ENCODE results near the gene PEPD.

The PEPD gene

DNA sequence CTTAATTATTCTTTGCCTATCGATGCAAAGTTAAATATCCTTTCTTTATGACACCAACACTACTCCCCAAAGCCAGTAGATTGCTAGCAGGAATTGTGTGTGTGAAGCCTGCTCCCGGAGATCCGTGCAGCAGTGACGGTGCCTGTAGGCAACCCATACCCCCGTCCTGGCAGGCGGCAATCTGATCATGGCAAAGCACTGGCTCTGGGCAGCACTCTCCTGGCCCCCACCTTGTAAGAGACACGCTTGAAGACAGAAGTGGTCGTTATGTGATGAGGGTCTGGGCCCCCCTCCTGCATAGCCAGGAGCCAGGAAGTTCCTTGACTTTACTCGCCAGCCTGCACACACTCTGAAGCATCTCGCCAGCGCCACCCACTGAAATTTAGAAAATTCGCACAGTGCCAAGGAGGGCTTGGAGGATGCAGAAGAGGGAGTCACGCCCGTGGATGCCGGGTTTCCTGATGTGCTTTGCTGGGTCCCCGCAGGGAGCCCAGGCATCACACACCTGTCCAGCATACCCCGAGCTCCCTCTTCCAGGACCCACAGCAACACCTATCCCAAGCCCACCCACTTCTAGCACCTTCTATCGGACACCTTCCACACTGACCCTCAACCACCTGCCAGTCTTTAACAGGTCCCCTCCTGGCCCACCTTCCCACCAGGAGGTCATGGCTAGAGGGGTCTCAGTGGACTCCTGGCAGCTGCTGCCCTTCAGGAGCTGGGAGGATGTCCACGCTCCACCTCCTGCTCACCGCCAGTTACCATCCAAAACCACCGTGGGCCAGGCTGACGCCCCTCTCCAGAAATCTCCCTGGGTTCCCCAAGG lies 93.6 kb downstream of the PEPD start:
- no peaks in the 10 kb centered on the region for H3K9me3 ChIP-seq (ENCODE audit: low read length)

GRCh38 chr19:33426621-33427361 lies 94.8 kb downstream of the PEPD start:
- TF ChIP-seq, protein P1, sequence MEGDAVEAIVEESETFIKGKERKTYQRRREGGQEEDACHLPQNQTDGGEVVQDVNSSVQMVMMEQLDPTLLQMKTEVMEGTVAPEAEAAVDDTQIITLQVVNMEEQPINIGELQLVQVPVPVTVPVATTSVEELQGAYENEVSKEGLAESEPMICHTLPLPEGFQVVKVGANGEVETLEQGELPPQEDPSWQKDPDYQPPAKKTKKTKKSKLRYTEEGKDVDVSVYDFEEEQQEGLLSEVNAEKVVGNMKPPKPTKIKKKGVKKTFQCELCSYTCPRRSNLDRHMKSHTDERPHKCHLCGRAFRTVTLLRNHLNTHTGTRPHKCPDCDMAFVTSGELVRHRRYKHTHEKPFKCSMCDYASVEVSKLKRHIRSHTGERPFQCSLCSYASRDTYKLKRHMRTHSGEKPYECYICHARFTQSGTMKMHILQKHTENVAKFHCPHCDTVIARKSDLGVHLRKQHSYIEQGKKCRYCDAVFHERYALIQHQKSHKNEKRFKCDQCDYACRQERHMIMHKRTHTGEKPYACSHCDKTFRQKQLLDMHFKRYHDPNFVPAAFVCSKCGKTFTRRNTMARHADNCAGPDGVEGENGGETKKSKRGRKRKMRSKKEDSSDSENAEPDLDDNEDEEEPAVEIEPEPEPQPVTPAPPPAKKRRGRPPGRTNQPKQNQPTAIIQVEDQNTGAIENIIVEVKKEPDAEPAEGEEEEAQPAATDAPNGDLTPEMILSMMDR (IDR thresholded peaks at IDR 0.05; ENCODE audit: low read length) = no peak
- TF ChIP-seq EZH2 (IDR thresholded peaks at IDR 0.05; ENCODE audit: borderline replicate concordance, low read length) = no peak
- H3K27ac ChIP-seq (ENCODE audit: low read depth, low read length, poor library complexity, severe bottlenecking) = no peak overlapping the region
- H3K4me3 ChIP-seq (ENCODE audit: low read depth, low read length, poor library complexity, severe bottlenecking) = no peak overlapping the region

More for the DNA sequence above, 93.6 kb downstream of the PEPD start:
- H3K4me1 ChIP-seq (ENCODE audit: insufficient read depth, low read length, severe bottlenecking) = no peaks in the 10 kb centered on the region
- H3K9ac ChIP-seq (ENCODE audit: low read length) = no peak overlapping the region
- no peak overlapping the region for H3K4me3 ChIP-seq (ENCODE audit: low read depth, low read length, poor library complexity, severe bottlenecking)
- H4K20me1 ChIP-seq (ENCODE audit: insufficient read depth, low read length) = no peaks in the 10 kb centered on the region
- no peaks in the 10 kb centered on the region for H3K36me3 ChIP-seq (ENCODE audit: insufficient read depth, low read length)
- H2AFZ ChIP-seq (ENCODE audit: low read length) = no peak overlapping the region
- H3K79me2 ChIP-seq (ENCODE audit: insufficient read depth, low read length) = no peaks in the 10 kb centered on the region
- H3K4me2 ChIP-seq (ENCODE audit: low read length) = no peak overlapping the region
- no peaks in the 10 kb centered on the region for H3K27me3 ChIP-seq (ENCODE audit: insufficient read depth, low read length)
- H3K9me2 ChIP-seq (ENCODE audit: low read depth, low read length) = no peaks in the 10 kb centered on the region
- TF ChIP-seq, protein P1 (IDR thresholded peaks at IDR 0.05; ENCODE audit: low read length) = no peak; the same call in 1 of the 2 replicates
- TF ChIP-seq EZH2 (IDR thresholded peaks at IDR 0.05; ENCODE audit: borderline replicate concordance, low read length) = no peak
- H3F3A ChIP-seq (ENCODE audit: insufficient read depth, low read length) = no peaks in the 10 kb centered on the region
- H3K27ac ChIP-seq (ENCODE audit: low read depth, low read length, poor library complexity, severe bottlenecking) = no peak overlapping the region

DNA sequence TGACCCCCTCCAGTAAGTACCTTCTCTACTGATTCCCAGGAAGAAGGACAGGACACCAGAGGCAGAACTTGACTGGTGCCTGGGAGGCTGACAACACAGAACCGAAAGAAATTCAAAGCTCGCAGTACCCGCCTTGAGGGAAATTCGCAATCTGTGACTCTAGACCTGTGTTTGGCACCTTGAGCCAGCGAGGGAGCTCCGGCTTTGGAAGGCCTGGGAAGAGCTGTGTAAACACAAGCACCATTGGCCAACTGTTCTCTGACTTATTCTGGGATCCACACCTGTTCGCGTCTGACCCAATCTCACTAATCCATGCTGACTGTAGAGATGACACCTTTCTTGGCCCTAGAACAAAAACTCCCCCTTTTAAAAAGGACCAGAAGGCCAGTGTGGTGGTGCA lies 97.4 kb downstream of the PEPD start:
- Histone ChIP-seq H3K4me3 (ENCODE audit: low read depth, low read length, poor library complexity, severe bottlenecking) (no peak overlapping the region), H3K79me2 (ENCODE audit: insufficient read depth, low read length) (no peaks in the 10 kb centered on the region), H3K4me1 (ENCODE audit: insufficient read depth, low read length, severe bottlenecking) (no peaks in the 10 kb centered on the region), H2AFZ (ENCODE audit: low read length) (no peak overlapping the region), H3K9me3 (ENCODE audit: low read length) (no peaks in the 10 kb centered on the region), H3K9me2 (ENCODE audit: low read depth, low read length) (no peaks in the 10 kb centered on the region), H3F3A (ENCODE audit: insufficient read depth, low read length) (no peaks in the 10 kb centered on the region), H3K27ac (ENCODE audit: low read depth, low read length, poor library complexity, severe bottlenecking) (no peak overlapping the region), H3K4me2 (ENCODE audit: low read length) (no peak overlapping the region), H3K27me3 (ENCODE audit: insufficient read depth, low read length) (no peaks in the 10 kb centered on the region), H3K36me3 (ENCODE audit: insufficient read depth, low read length) (no peaks in the 10 kb centered on the region), H3K9ac (ENCODE audit: low read length) (no peak overlapping the region), H4K20me1 (ENCODE audit: insufficient read depth, low read length) (no peaks in the 10 kb centered on the region)
- no peak for TF ChIP-seq EZH2 (IDR thresholded peaks at IDR 0.05; ENCODE audit: borderline replicate concordance, low read length)
- TF ChIP-seq, protein P1 (IDR thresholded peaks at IDR 0.05; ENCODE audit: low read length) = no peak

More at GRCh38 chr19:33426621-33427361, 94.8 kb downstream of the PEPD start:
- Histone ChIP-seq H3K9me2 (ENCODE audit: low read depth, low read length) (no peaks in the 10 kb centered on the region), H3K27me3 (ENCODE audit: insufficient read depth, low read length) (no peaks in the 10 kb centered on the region), H3F3A (ENCODE audit: insufficient read depth, low read length) (no peaks in the 10 kb centered on the region), H3K79me2 (ENCODE audit: insufficient read depth, low read length) (no peaks in the 10 kb centered on the region), H2AFZ (ENCODE audit: low read length) (no peak overlapping the region), H3K9me3 (ENCODE audit: low read length) (no peaks in the 10 kb centered on the region), H3K4me2 (ENCODE audit: low read length) (no peak overlapping the region), H3K4me1 (ENCODE audit: insufficient read depth, low read length, severe bottlenecking) (no peaks in the 10 kb centered on the region), H3K36me3 (ENCODE audit: insufficient read depth, low read length) (no peaks in the 10 kb centered on the region), H4K20me1 (ENCODE audit: insufficient read depth, low read length) (no peaks in the 10 kb centered on the region), H3K9ac (ENCODE audit: low read length) (no peak overlapping the region)

Data from OCI-LY1 (cell line).